Hepatocyte (in vitro differentiated cells): ENCODE data around the gene TPX2. TPM values are rescaled to one million over a fixed set of nuclear protein-coding genes. Genes with fewer than 3 reads are reported as not detected.

Experiments
- DNase-seq: peaks from one replicate; pipeline ENCODE4 v3.0.0-alpha.2; 2016; ENCODE audit warnings: low spot score
- H2AFZ ChIP-seq: fragments of 200-600 bp; sonication (generic); 2 replicates; pipeline ENCODE4 v1.6.0; 2016; ENCODE audit warnings: antibody characterized with exemption, mild to moderate bottlenecking
- H3K27ac ChIP-seq: fragments of 200-600 bp; sonication (generic); 2 replicates; pipeline ENCODE4 v1.5.1; 2016; ENCODE audit warnings: mild to moderate bottlenecking
- H3K27me3 ChIP-seq: fragments of 200-600 bp; sonication (generic); 2 replicates; pipeline ENCODE4 v1.6.1; 2016
- H3K36me3 ChIP-seq: fragments of 200-600 bp; sonication (generic); replicated peaks from 2 replicates; pipeline ENCODE4 v1.5.1; 2016; ENCODE audit warnings: low read depth; ENCODE audit not compliant: insufficient read depth
- H3K4me1 ChIP-seq: fragments of 200-600 bp; sonication (generic); 2 replicates; pipeline ENCODE4 v1.5.1; 2016; ENCODE audit warnings: mild to moderate bottlenecking, moderate library complexity; ENCODE audit not compliant: insufficient read depth
- H3K4me2 ChIP-seq: fragments of 200-600 bp; sonication (generic); 2 replicates; pipeline ENCODE4 v1.6.0; 2016
- H3K4me3 ChIP-seq: fragments of 200-600 bp; sonication (generic); 2 replicates; pipeline ENCODE4 v1.5.1; 2016; ENCODE audit warnings: mild to moderate bottlenecking
- H3K79me2 ChIP-seq: fragments of 200-600 bp; sonication (generic); 2 replicates; pipeline ENCODE4 v1.6.0; 2017; ENCODE audit warnings: mild to moderate bottlenecking
- H3K9me2 ChIP-seq: fragments of 200-600 bp; sonication (generic); replicated peaks from 2 replicates; pipeline ENCODE4 v1.6.0; 2017; ENCODE audit warnings: mild to moderate bottlenecking; ENCODE audit not compliant: insufficient read depth
- H3K9me3 ChIP-seq: fragments of 200-600 bp; sonication (generic); 2 replicates; pipeline ENCODE4 v1.5.1; 2016; ENCODE audit warnings: low read depth, mild to moderate bottlenecking
- H4K20me1 ChIP-seq: fragments of 200-600 bp; sonication (generic); 2 replicates; pipeline ENCODE4 v1.6.0; 2016; ENCODE audit warnings: mild to moderate bottlenecking; ENCODE audit not compliant: insufficient read depth, poor library complexity, severe bottlenecking
- CTCF ChIP-seq: fragments of 200-600 bp; sonication (generic); IDR thresholded peaks from 2 replicates; pipeline ENCODE4 v1.5.1; 2016; ENCODE audit warnings: antibody characterized with exemption, mild to moderate bottlenecking; ENCODE audit not compliant: poor library complexity
- EZH2 ChIP-seq: fragments of 200-600 bp; sonication (generic); IDR thresholded peaks from 2 replicates; pipeline ENCODE4 v1.6.1; 2016; ENCODE audit warnings: antibody characterized with exemption, mild to moderate bottlenecking, borderline replicate concordance
- EZH2phosphoT487 ChIP-seq: fragments of 200-600 bp; sonication (generic); IDR thresholded peaks from one replicate; pipeline ENCODE4 v1.6.1; 2018; ENCODE audit warnings: antibody characterized with exemption, mild to moderate bottlenecking, low read depth, moderate library complexity; ENCODE audit not compliant: unreplicated experiment, severe bottlenecking
- WGBS: methylation state at CpG from one replicate; pipeline ENCODE4 v1.1.6; 2016; ENCODE audit warnings: low lambda C conversion rate; ENCODE audit errors: missing lambda C conversion rate; 5-methylcytosine and 5-hydroxymethylcytosine counted together
- polyA plus RNA-seq: library from polyadenylated mRNA; unstranded; fragments of >200 nt; fragmentation: Nextera tagmentation; extraction: Ambion mirVana; gene quantifications from 2 replicates; pipeline ENCODE4 v1.2.1, GENCODE V29; 2016
- total RNA-seq: library from RNA; depleted of rRNA; stranded (reverse); fragments of >200 nt; gene quantifications from 2 replicates; pipeline ENCODE4 v1.2.3, GENCODE V29; 2014

Gene TPX2
- total and polyA plus RNA-seq, 2 experiments from 2014 or later: 16.3 to 23.9 TPM

GRCh38 chr20:31774408-31774807, 35.3 kb downstream of the TPX2 start:
- H3K9me2 ChIP-seq: no peaks in the 10 kb centered on the region
- H3K4me2 ChIP-seq: no peak overlapping the region
- H3K4me3 ChIP-seq: no peak overlapping the region
- no peaks in the 10 kb centered on the region for H3K4me1 ChIP-seq
- TF ChIP-seq CTCF: no peak
- 97% methylated on average over 1 of the region's 1 CpG for WGBS
- no peaks in the 10 kb centered on the region for H3K27me3 ChIP-seq
- H3K36me3 ChIP-seq: no peaks in the 10 kb centered on the region
- no peaks in the 10 kb centered on the region for H3K9me3 ChIP-seq
- no peak for DNase-seq
- peaks cover 4% of the 10 kb centered on the region for H3K79me2 ChIP-seq
- no peak overlapping the region for H2AFZ ChIP-seq
- H4K20me1 ChIP-seq: no peaks in the 10 kb centered on the region
- H3K27ac ChIP-seq: no peak overlapping the region

- Histone ChIP-seq H4K20me1 (no peaks in the 10 kb centered on the region), H3K9me2 (no peaks in the 10 kb centered on the region), H3K9me3 (no peaks in the 10 kb centered on the region), H3K36me3 (no peaks in the 10 kb centered on the region), H3K4me1 (no peaks in the 10 kb centered on the region), H3K27ac (no peak overlapping the region), H3K27me3 (no peaks in the 10 kb centered on the region), H3K4me2 (no peak overlapping the region), H3K79me2 (no peaks in the 10 kb centered on the region), H2AFZ (no peak overlapping the region), H3K4me3 (no peak overlapping the region)
- TF ChIP-seq EZH2phosphoT487 (no peak), EZH2 (no peak), CTCF (no peak)
- 98% methylated on average over 2 of the region's 2 CpGs for WGBS
- no peak for DNase-seq
Observed at GRCh38 chr20:31780839-31781238, 41.7 kb downstream of the TPX2 start.

GRCh38 chr20:31781945-31782344, 42.9 kb downstream of the TPX2 start:
- no peak for TF ChIP-seq CTCF
- TF ChIP-seq EZH2: no peak
- TF ChIP-seq EZH2phosphoT487: no peak

GRCh38 chr20:31784354-31785044, 45.4 kb downstream of the TPX2 start:
- TF ChIP-seq CTCF: no peak
- Histone ChIP-seq H2AFZ (no peak overlapping the region), H3K27me3 (no peaks in the 10 kb centered on the region), H3K4me3 (no peak overlapping the region), H3K9me2 (no peaks in the 10 kb centered on the region), H3K4me2 (no peak overlapping the region), H3K9me3 (no peaks in the 10 kb centered on the region), H4K20me1 (no peaks in the 10 kb centered on the region), H3K79me2 (no peaks in the 10 kb centered on the region), H3K27ac (no peak overlapping the region), H3K36me3 (no peaks in the 10 kb centered on the region), H3K4me1 (no peaks in the 10 kb centered on the region)
- 97% methylated on average over 7 of the region's 7 CpGs for WGBS
- DNase-seq: no peak

More at GRCh38 chr20:31781945-31782344, 42.9 kb downstream of the TPX2 start:
- WGBS: 99% methylated on average over 4 of the region's 4 CpGs
- Histone ChIP-seq H3K4me2 (no peak overlapping the region), H3K4me1 (no peaks in the 10 kb centered on the region), H3K9me2 (no peaks in the 10 kb centered on the region), H3K27me3 (no peaks in the 10 kb centered on the region), H3K4me3 (no peak overlapping the region), H3K79me2 (no peaks in the 10 kb centered on the region), H4K20me1 (no peaks in the 10 kb centered on the region), H3K27ac (no peak overlapping the region), H3K9me3 (no peaks in the 10 kb centered on the region), H3K36me3 (no peaks in the 10 kb centered on the region), H2AFZ (no peak overlapping the region)
- no peak for DNase-seq
